Upper lobe of left lung (tissue), 6 donors: ENCODE data around the gene GALNT6. TPM values are rescaled to one million over a fixed set of nuclear protein-coding genes. Genes with fewer than 3 reads are reported as not detected.

Source experiments
- ATAC-seq, 2 donors: fragments of 200-7000 bp; cut with Tn5 transposase; one replicate each; pipeline ENCODE4 v1.9.1; 2022; ENCODE audit warnings: mild to moderate bottlenecking in 2 of 2, moderate library complexity in 2 of 2; ENCODE audit not compliant: low FRiP score in 2 of 2
- DNase-seq, 2 donors: peaks; one replicate each; pipeline ENCODE4 v3.0.0-alpha.2; 2019 to 2020
- H3K27ac ChIP-seq, 4 donors: fragments of 200-600 bp; sonication (generic); one replicate each; pipeline ENCODE4 v1.5.1; 2016 to 2019
- H3K27me3 ChIP-seq, 4 donors: fragments of 200-600 bp; sonication (generic); one replicate each; pipeline ENCODE4 v1.5.1; 2017 to 2019
- H3K36me3 ChIP-seq, 4 donors: fragments of 200-600 bp; sonication (generic); one replicate each; pipeline ENCODE4 v1.5.1; 2016 to 2019
- H3K4me1 ChIP-seq, 4 donors: fragments of 200-600 bp; sonication (generic); one replicate each; pipeline ENCODE4 v1.5.1; 2018 to 2019
- H3K4me3 ChIP-seq, 4 donors: fragments of 200-600 bp; sonication (generic); one replicate each; pipeline ENCODE4 v1.5.1; 2017 to 2019; ENCODE audit warnings: mild to moderate bottlenecking in 2 of 4, moderate library complexity in 1 of 4
- H3K9me3 ChIP-seq, 4 donors: fragments of 200-600 bp; sonication (generic); one replicate each; pipeline ENCODE4 v1.5.1; 2018 to 2019
- CTCF ChIP-seq, 6 experiments: fragments of 450-650 bp in 4 of 6; fragments of 200-600 bp in 2 of 6; sonication (generic) in 2 of 6; IDR thresholded peaks; one replicate each; pipeline ENCODE4 v1.5.1; 2016 to 2019; ENCODE audit warnings: antibody characterized with exemption in 6 of 6
- EP300 ChIP-seq, 4 donors: sonication (generic); formaldehyde crosslinking; IDR thresholded peaks; one replicate each; pipeline ENCODE4 v1.5.1; 2017; ENCODE audit warnings: antibody characterized with exemption in 4 of 4, control low read depth in 2 of 4
- POLR2A ChIP-seq, 4 donors: fragments of 450-650 bp; IDR thresholded peaks; one replicate each; pipeline ENCODE4 v1.5.1; 2016 to 2017; ENCODE audit warnings: antibody characterized with exemption in 4 of 4, mild to moderate bottlenecking in 2 of 4
- POLR2AphosphoS5 ChIP-seq, 2 donors: sonication (generic); formaldehyde crosslinking; IDR thresholded peaks; one replicate each; pipeline ENCODE4 v1.5.1; 2017; ENCODE audit warnings: antibody characterized with exemption in 2 of 2
- WGBS, 2 donors: methylation state at CpG; one replicate each; pipeline ENCODE4 v1.1.5; 2017 to 2018; 5-methylcytosine and 5-hydroxymethylcytosine counted together
- total RNA-seq, 6 donors: library from RNA; depleted of rRNA in 4 of 6; stranded (reverse); fragments of >200 nt in 4 of 6; gene quantifications; one replicate each; pipeline versions ENCODE4 v1.1.0 to v1.2.1, GENCODE V29; 2016 to 2021
- donor health status: DM: no; HTN: no; CAD: no; lungs with moderate emphysema.
- donor health status: DM: no; HTN: yes; CAD: no; lungs with severe emphysema.

Gene GALNT6
- total RNA-seq, 6 donors from 2014 or later: 8.3 to 56.6 (median 21.3) TPM

- DNase-seq (no peak), ATAC-seq (no peak)
- H3K27ac ChIP-seq: no peak overlapping the region
- no peaks in the 10 kb centered on the region for H3K27me3 ChIP-seq
- TF ChIP-seq EP300 (IDR thresholded peaks at IDR 0.05) (no peak), POLR2AphosphoS5 (IDR thresholded peaks at IDR 0.05) (no peak), POLR2A (IDR thresholded peaks at IDR 0.05) (no peak), CTCF (IDR thresholded peaks at IDR 0.05) (no peak)
- peaks cover 0 to 7% (median 0%) of the 10 kb centered on the region in 4 donors for H3K4me1 ChIP-seq
- no peaks in the 10 kb centered on the region for H3K9me3 ChIP-seq
- H3K4me3 ChIP-seq: no peak overlapping the region
- whole genome bisulfite sequencing, 2 donors: 74% methylated on average over 4 of the region's 4 CpGs
- no peaks in the 10 kb centered on the region for H3K36me3 ChIP-seq
Measured at GRCh38 chr12:51399891-51400290, 8.7 kb upstream of the GALNT6 start.

GRCh38 chr12:51397670-51398069, 6.5 kb upstream of the GALNT6 start:
- TF ChIP-seq POLR2AphosphoS5 (IDR thresholded peaks at IDR 0.05) (no peak), POLR2A (IDR thresholded peaks at IDR 0.05) (no peak), CTCF (IDR thresholded peaks at IDR 0.05) (no peak), EP300 (IDR thresholded peaks at IDR 0.05) (no peak)
- H3K4me1 ChIP-seq: peaks cover 0 to 8% (median 4%) of the 10 kb centered on the region in 4 donors
- no peaks in the 10 kb centered on the region for H3K36me3 ChIP-seq
- no peak for DNase-seq
- H3K9me3 ChIP-seq: no peaks in the 10 kb centered on the region
- no peaks in the 10 kb centered on the region for H3K27me3 ChIP-seq
- no peak overlapping the region for H3K27ac ChIP-seq
- WGBS, 2 donors: 76 to 82% methylated on average over 4 of the region's 4 CpGs
- no peak for ATAC-seq
- H3K4me3 ChIP-seq: no peak overlapping the region

GRCh38 chr12:51395283-51396230, 4.4 kb upstream of the GALNT6 start:
- 52 to 55% methylated on average over 8 of the region's 8 CpGs for WGBS, 2 donors
- Histone ChIP-seq H3K9me3 (no peaks in the 10 kb centered on the region), H3K27me3 (peaks cover 0 to 9% (median 3%) of the 10 kb centered on the region in 4 donors), H3K36me3 (no peaks in the 10 kb centered on the region), H3K4me3 (no peak overlapping the region), H3K4me1 (peaks cover 2 to 27% (median 16%) of the 10 kb centered on the region in 4 donors), H3K27ac (peak overlapping the region in 1 of 4 donors; percentile 19)
- no peak for TF ChIP-seq EP300 (IDR thresholded peaks at IDR 0.05)
- TF ChIP-seq POLR2A (IDR thresholded peaks at IDR 0.05): no peak
- TF ChIP-seq POLR2AphosphoS5 (IDR thresholded peaks at IDR 0.05): no peak
- no peak for TF ChIP-seq CTCF (IDR thresholded peaks at IDR 0.05)
- ATAC-seq: no peak
- DNase-seq: no peak

GRCh38 chr12:51393676-51394545, 2.7 kb upstream of the GALNT6 start:
- Histone ChIP-seq H3K4me3 (no peak overlapping the region), H3K4me1 (peaks cover 2 to 27% (median 16%) of the 10 kb centered on the region in 4 donors), H3K36me3 (no peaks in the 10 kb centered on the region), H3K27ac (peak overlapping the region in 3 of 4 donors; percentile 30 to 60 (median 55)), H3K9me3 (no peaks in the 10 kb centered on the region), H3K27me3 (peaks cover 0 to 9% (median 3%) of the 10 kb centered on the region in 4 donors)
- 73 to 80% methylated on average over 12 to 14 of the region's 14 CpGs for WGBS, 2 donors
- DNase-seq (peak in 1 of 2 donors; percentile 68), ATAC-seq (peak; percentile 37 to 43)
- TF ChIP-seq EP300 (IDR thresholded peaks at IDR 0.05) (no peak), POLR2AphosphoS5 (IDR thresholded peaks at IDR 0.05) (peak in 1 of 2 donors; percentile 34), POLR2A (IDR thresholded peaks at IDR 0.05) (peak in 1 of 4 donors; percentile 40), CTCF (IDR thresholded peaks at IDR 0.05) (no peak)
